Thyroid gland (tissue), 4 donors: ENCODE results near the gene ZNF548.

ENCODE experiments used
- CTCF ChIP-seq, 6 experiments: fragments of 200-600 bp in 3 of 6; fragments of 450-650 bp in 3 of 6; sonication (generic) in 3 of 6; IDR thresholded peaks; one replicate each; pipeline ENCODE4 v1.5.1; 2016 to 2019; ENCODE audit warnings: antibody characterized with exemption in 6 of 6, mild to moderate bottlenecking in 2 of 6, inconsistent platforms in 1 of 6, moderate library complexity in 1 of 6
- POLR2A ChIP-seq, 2 donors: fragments of 450-650 bp; IDR thresholded peaks; one replicate each; pipeline ENCODE4 v1.6.1; 2017; ENCODE audit warnings: antibody characterized with exemption in 2 of 2, mild to moderate bottlenecking in 2 of 2, moderate library complexity in 1 of 2

- TF ChIP-seq CTCF (IDR thresholded peaks at IDR 0.05) (no peak), POLR2A (IDR thresholded peaks at IDR 0.05) (no peak)
Measured at GRCh38 chr19:57362419-57362818, 27.2 kb upstream of the ZNF548 start.
